ENCODE results near the gene BDKRB1.

The BDKRB1 gene

DNA sequence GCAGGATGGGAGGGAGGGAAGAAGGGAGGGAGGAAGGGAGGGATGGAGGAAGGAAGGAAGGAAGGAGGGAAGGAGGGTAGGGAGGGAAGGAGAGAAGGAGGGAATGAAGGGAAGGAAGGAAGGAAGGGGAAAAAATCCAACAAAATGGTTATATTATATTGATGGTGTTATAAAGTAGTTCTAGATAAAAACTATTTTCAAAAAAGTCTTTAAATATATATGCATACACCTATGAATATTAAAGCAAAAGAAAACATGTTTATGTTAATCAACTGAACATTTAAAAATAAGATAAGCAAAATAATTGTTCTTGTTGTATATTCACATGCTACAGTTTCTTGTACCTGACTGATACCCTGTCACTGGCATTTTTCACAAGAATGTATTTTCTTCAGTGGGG lies 1.9 kb downstream of the BDKRB1 start:
- TF ChIP-seq, protein P1, sequence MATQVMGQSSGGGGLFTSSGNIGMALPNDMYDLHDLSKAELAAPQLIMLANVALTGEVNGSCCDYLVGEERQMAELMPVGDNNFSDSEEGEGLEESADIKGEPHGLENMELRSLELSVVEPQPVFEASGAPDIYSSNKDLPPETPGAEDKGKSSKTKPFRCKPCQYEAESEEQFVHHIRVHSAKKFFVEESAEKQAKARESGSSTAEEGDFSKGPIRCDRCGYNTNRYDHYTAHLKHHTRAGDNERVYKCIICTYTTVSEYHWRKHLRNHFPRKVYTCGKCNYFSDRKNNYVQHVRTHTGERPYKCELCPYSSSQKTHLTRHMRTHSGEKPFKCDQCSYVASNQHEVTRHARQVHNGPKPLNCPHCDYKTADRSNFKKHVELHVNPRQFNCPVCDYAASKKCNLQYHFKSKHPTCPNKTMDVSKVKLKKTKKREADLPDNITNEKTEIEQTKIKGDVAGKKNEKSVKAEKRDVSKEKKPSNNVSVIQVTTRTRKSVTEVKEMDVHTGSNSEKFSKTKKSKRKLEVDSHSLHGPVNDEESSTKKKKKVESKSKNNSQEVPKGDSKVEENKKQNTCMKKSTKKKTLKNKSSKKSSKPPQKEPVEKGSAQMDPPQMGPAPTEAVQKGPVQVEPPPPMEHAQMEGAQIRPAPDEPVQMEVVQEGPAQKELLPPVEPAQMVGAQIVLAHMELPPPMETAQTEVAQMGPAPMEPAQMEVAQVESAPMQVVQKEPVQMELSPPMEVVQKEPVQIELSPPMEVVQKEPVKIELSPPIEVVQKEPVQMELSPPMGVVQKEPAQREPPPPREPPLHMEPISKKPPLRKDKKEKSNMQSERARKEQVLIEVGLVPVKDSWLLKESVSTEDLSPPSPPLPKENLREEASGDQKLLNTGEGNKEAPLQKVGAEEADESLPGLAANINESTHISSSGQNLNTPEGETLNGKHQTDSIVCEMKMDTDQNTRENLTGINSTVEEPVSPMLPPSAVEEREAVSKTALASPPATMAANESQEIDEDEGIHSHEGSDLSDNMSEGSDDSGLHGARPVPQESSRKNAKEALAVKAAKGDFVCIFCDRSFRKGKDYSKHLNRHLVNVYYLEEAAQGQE (IDR thresholded peaks at IDR 0.05; ENCODE audit: insufficient read depth in 1 of 2, low read depth in 2 of 2, low read length in 2 of 2), result no peak
- TF ChIP-seq FOXP2 (optimal IDR thresholded peaks at IDR 0.05; ENCODE audit: borderline replicate concordance, extremely low read depth, extremely low read length, insufficient read depth), result no peak
- TF ChIP-seq POLR2AphosphoS5 (IDR thresholded peaks at IDR 0.05; ENCODE audit: low read depth, low read length), result no peak
- TF ChIP-seq TAF1 (IDR thresholded peaks at IDR 0.05; ENCODE audit: borderline replicate concordance, insufficient read depth, low read length), result no peak
- TF ChIP-seq SIN3A (IDR thresholded peaks at IDR 0.05; ENCODE audit: borderline replicate concordance, insufficient read depth, low read length), result no peak

DNA sequence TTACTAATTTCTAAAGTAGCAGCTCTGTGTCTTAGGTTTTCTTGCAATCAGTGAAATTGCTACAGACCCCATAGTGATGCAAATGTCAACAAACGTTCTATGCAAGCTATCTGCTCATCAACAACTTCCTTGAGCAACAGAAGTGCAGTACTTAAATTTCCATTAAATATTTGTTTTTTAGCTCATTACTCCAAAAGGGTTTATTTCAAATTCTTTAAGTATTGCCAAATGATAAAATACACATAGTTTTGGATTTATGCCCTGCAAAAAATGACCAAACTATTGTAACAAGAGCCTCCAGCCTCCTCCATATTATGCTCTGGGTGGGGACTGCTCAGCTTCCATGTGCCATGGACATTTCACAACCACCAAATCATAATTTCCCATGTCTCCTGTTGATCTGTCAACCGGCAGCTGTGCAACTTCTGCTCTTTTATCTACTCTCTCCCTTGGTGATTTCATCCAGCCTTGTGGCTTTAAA lies 4.4 kb downstream of the BDKRB1 start:
- TF ChIP-seq, protein P1 (IDR thresholded peaks at IDR 0.05; ENCODE audit: insufficient read depth in 1 of 2, low read depth in 2 of 2, low read length in 2 of 2), result no peak
- no peak for TF ChIP-seq TAF1 (IDR thresholded peaks at IDR 0.05; ENCODE audit: borderline replicate concordance, insufficient read depth, low read length)
- no peak for TF ChIP-seq FOXP2 (optimal IDR thresholded peaks at IDR 0.05; ENCODE audit: borderline replicate concordance, extremely low read depth, extremely low read length, insufficient read depth)
- no peak for TF ChIP-seq POLR2AphosphoS5 (IDR thresholded peaks at IDR 0.05; ENCODE audit: low read depth, low read length)
- no peak for TF ChIP-seq SIN3A (IDR thresholded peaks at IDR 0.05; ENCODE audit: borderline replicate concordance, insufficient read depth, low read length)

DNA sequence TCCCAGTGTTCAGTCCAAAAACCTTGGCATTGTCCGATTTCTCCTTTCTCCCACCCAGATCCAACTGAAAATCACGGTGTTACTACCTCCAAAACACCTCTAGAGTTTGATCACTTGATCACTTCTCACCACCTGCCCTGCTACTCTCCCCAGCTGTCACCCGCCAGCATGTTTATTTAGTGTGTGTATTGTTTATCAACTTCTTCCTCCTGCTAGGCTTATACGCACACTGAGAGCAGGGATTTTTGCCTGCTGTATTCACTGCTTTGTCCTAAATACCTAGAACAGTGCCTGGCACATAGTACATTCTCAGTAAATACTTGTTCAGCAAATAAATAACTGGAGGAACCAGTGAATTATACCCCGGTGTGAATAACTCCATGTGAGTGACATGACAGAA lies 5.0 kb downstream of the BDKRB1 start:
- TF ChIP-seq SIN3A (IDR thresholded peaks at IDR 0.05; ENCODE audit: borderline replicate concordance, insufficient read depth, low read length), result no peak
- TF ChIP-seq TAF1 (IDR thresholded peaks at IDR 0.05; ENCODE audit: borderline replicate concordance, insufficient read depth, low read length), result no peak
- TF ChIP-seq FOXP2 (optimal IDR thresholded peaks at IDR 0.05; ENCODE audit: borderline replicate concordance, extremely low read depth, extremely low read length, insufficient read depth), result no peak
- TF ChIP-seq, protein P1 (IDR thresholded peaks at IDR 0.05; ENCODE audit: insufficient read depth in 1 of 2, low read depth in 2 of 2, low read length in 2 of 2), result no peak
- no peak for TF ChIP-seq POLR2AphosphoS5 (IDR thresholded peaks at IDR 0.05; ENCODE audit: low read depth, low read length)

DNA sequence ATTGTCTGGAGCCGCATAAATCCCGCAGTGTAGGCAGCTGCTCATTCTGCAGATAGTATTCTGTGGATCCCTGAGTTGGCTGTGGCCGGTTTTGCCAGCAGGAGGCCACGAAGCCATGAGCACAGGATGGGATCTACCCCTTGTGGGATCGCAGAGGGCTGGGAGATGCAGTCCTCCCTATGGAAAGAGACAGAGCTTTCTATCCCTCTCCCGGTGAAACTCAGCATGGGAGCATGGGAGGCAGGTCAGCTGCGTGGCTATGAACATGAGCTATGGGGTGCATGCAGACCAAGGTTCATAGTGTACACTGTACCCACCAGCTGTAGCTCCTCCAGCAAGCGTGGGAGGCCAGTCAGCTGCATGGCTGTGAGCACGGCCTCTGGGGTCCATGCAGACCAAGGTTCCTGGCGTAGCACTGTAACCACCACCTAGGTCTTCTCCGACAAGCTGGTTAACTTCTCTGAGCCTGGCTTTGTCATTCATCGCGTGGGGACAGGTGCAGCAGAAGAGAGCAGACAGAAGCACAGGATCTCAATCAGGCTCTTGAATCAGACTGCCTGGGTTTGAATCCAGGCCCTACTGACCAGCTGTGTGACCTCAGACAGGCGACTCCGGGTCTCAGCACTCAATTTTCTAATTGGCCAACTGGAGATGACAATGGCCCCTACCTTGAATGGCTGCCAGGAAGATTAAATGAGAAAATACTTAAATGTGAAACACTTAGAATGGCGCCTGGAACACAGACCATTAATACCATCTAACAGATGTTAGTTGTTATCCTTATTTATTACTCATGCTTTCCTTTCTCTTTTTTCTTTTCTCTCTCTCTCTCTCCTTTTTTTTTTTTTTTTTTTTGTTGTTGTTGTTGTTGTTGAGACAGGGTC lies 6.0 kb downstream of the BDKRB1 start:
- TF ChIP-seq TAF1 (IDR thresholded peaks at IDR 0.05; ENCODE audit: borderline replicate concordance, insufficient read depth, low read length) (no peak), SIN3A (IDR thresholded peaks at IDR 0.05; ENCODE audit: borderline replicate concordance, insufficient read depth, low read length) (no peak), FOXP2 (optimal IDR thresholded peaks at IDR 0.05; ENCODE audit: borderline replicate concordance, extremely low read depth, extremely low read length, insufficient read depth) (no peak), POLR2AphosphoS5 (IDR thresholded peaks at IDR 0.05; ENCODE audit: low read depth, low read length) (no peak)
- TF ChIP-seq, protein P1 (IDR thresholded peaks at IDR 0.05; ENCODE audit: insufficient read depth in 1 of 2, low read depth in 2 of 2, low read length in 2 of 2), result no peak

Data from PFSK-1 (cell line).